ENCODE measurements around the gene FBXO21.
"Not testable (repeated sequence)": the region's sequence is repeated elsewhere in the genome, so short reads cannot be mapped to it uniquely, and the experiment has no call there.

- not testable (repeated sequence) for TF ChIP-seq CTCF (IDR thresholded peaks at IDR 0.05); EZH2 (IDR thresholded peaks at IDR 0.05; ENCODE audit: borderline replicate concordance, insufficient read depth, low read depth, low read length, poor library complexity, severe bottlenecking)
Measured at GRCh38 chr12:117196334-117196733, 6.1 kb upstream of the FBXO21 start.
